HCT116 (cell line): ENCODE results near the gene CUBN. TPM values are rescaled to one million over a fixed set of nuclear protein-coding genes. Genes with fewer than 3 reads are reported as not detected.

Source experiments
- ATAC-seq: fragments of 200-7000 bp; cut with Tn5 transposase; 2 replicates; pipeline ENCODE4 v1.9.1; 2020; ENCODE audit warnings: mild to moderate bottlenecking, moderate library complexity
- BruUV-seq: library from RNA; stranded (reverse); fragments of 400-500 nt; replicated peaks from 2 replicates; lab custom pipeline; 2021; lab: Mats Ljungman, UMichigan
- CTCF ChIA-PET: fragments of 300-600 bp; sonication (Branson Sonifier 250); formaldehyde crosslinking; loops from one replicate; lab custom pipeline; 2021; ENCODE audit warnings: antibody characterized with exemption; lab: Charles Lee
- POLR2A ChIA-PET: fragments of 300-600, 350-600 bp; sonication (Branson Sonifier 250); formaldehyde crosslinking; loops from one replicate; lab custom pipeline; 2021; ENCODE audit warnings: antibody characterized with exemption; lab: Charles Lee
- RAD21 ChIA-PET, 2 experiments: fragments of 300-600 bp; sonication (Branson Sonifier 250); formaldehyde crosslinking; loops; one replicate each; lab custom pipeline; 2023; ENCODE audit warnings: low total read pairs in 2 of 2; ENCODE audit not compliant: uncharacterized antibody in 2 of 2, unreplicated experiment in 2 of 2, low non-redundant PET in 1 of 2; lab: Charles Lee
- DNase-seq: peaks from one replicate; pipeline ENCODE4 v3.0.0-alpha.2; 2010; ENCODE audit warnings: low read depth, low spot score
- H2AFZ ChIP-seq: fragments of 200-600 bp; shearing (Covaris generic), sonication (generic); 2 replicates; pipeline ENCODE4 v1.6.1; 2017; ENCODE audit warnings: low read depth, mixed run types, mixed read lengths, antibody characterized with exemption, low read length; ENCODE audit not compliant: poor library complexity, severe bottlenecking
- H3K27ac ChIP-seq: 2 replicates; pipeline ENCODE4 v1.5.1; 2012; ENCODE audit warnings: low read depth, low read length
- H3K27me3 ChIP-seq: fragments of 200-600 bp; sonication (generic); 2 replicates; pipeline ENCODE4 v1.6.1; 2016; ENCODE audit warnings: mixed run types, low read length, mixed read lengths; ENCODE audit not compliant: insufficient read depth
- H3K36me3 ChIP-seq, 2 experiments: fragments of 200-500 bp in 1 of 2; fragments of 200-600 bp in 1 of 2; sonication (Bioruptor generic) in 1 of 2; sonication (generic) in 1 of 2; 2 replicates each; pipeline versions ENCODE4 v1.5.1 to v1.6.1; 2014 to 2016; ENCODE audit warnings: low read length in 2 of 2, inconsistent platforms in 1 of 2, mixed read lengths in 1 of 2, mixed run types in 1 of 2; ENCODE audit not compliant: insufficient read depth in 2 of 2, control insufficient read depth in 1 of 2
- H3K4me1 ChIP-seq, 2 experiments: fragments of 200-600 bp in 1 of 2; sonication (generic) in 1 of 2; 2 replicates each; pipeline versions ENCODE4 v1.5.1 to v1.6.1; 2012 to 2017; ENCODE audit warnings: low read length in 2 of 2, inconsistent platforms in 1 of 2, mild to moderate bottlenecking in 1 of 2, mixed read lengths in 1 of 2, mixed run types in 1 of 2, moderate library complexity in 1 of 2; ENCODE audit not compliant: insufficient read depth in 2 of 2, control insufficient read depth in 1 of 2
- H3K4me2 ChIP-seq: fragments of 200-600 bp; sonication (generic); 2 replicates; pipeline ENCODE4 v1.6.1; 2017; ENCODE audit warnings: mixed run types, low read length, mixed read lengths
- H3K4me3 ChIP-seq, 2 experiments: fragments of 200-600 bp in 1 of 2; sonication (generic) in 1 of 2; replicated peaks in 1 of 2; 2 replicates each; pipeline ENCODE4 v1.5.1; 2011 to 2016; ENCODE audit warnings: low read length in 2 of 2, control low read depth in 1 of 2, low read depth in 1 of 2, mild to moderate bottlenecking in 1 of 2, mixed read lengths in 1 of 2, mixed run types in 1 of 2
- H3K79me2 ChIP-seq: fragments of 200-600 bp; sonication (generic); 2 replicates; pipeline ENCODE4 v1.6.1; 2017; ENCODE audit warnings: mild to moderate bottlenecking, mixed run types, low read length, moderate library complexity, mixed read lengths; ENCODE audit not compliant: insufficient read depth
- H3K9ac ChIP-seq: fragments of 200-600 bp; sonication (generic); 2 replicates; pipeline ENCODE4 v1.6.1; 2016; ENCODE audit warnings: low read length, mixed read lengths
- H3K9me2 ChIP-seq: fragments of 200-600 bp; sonication (generic), shearing (Covaris generic); 2 replicates; pipeline ENCODE4 v1.6.1; 2017; ENCODE audit warnings: mixed run types, mild to moderate bottlenecking, moderate library complexity; ENCODE audit not compliant: insufficient read depth
- H3K9me3 ChIP-seq, 2 experiments: fragments of 200-500 bp in 1 of 2; fragments of 200-600 bp in 1 of 2; sonication (Bioruptor generic) in 1 of 2; sonication (generic) in 1 of 2; 2 replicates each; pipeline ENCODE4 v1.6.1; 2014 to 2017; ENCODE audit warnings: low read length in 2 of 2, mixed read lengths in 2 of 2, inconsistent platforms in 1 of 2, low read depth in 1 of 2, mild to moderate bottlenecking in 1 of 2, mixed run types in 1 of 2, moderate library complexity in 1 of 2; ENCODE audit not compliant: control insufficient read depth in 1 of 2, insufficient read depth in 1 of 2
- H4K20me1 ChIP-seq: fragments of 200-600 bp; sonication (generic), shearing (Covaris generic); 2 replicates; pipeline ENCODE4 v1.6.1; 2017; ENCODE audit warnings: mixed run types, mild to moderate bottlenecking, moderate library complexity; ENCODE audit not compliant: insufficient read depth
- CBX3 ChIP-seq: IDR thresholded peaks from 2 replicates; pipeline ENCODE4 v1.6.1; 2012; ENCODE audit warnings: low read depth
- CEBPB ChIP-seq: IDR thresholded peaks from 2 replicates; pipeline ENCODE4 v1.6.1; 2012; ENCODE audit warnings: low read depth
- CTCF ChIP-seq, 3 experiments: fragments of 200-600 bp in 1 of 3; sonication (generic) in 1 of 3; IDR thresholded peaks in 2 of 3; conservative IDR thresholded peaks in 1 of 3; 2 replicates each; pipeline ENCODE4 v1.5.1; 2012 to 2017; ENCODE audit warnings: low read depth in 2 of 3, low read length in 2 of 3, antibody characterized with exemption in 1 of 3, borderline replicate concordance in 1 of 3, control low read depth in 1 of 3, mild to moderate bottlenecking in 1 of 3, mixed read lengths in 1 of 3, mixed run types in 1 of 3, moderate library complexity in 1 of 3; ENCODE audit not compliant: insufficient read depth in 1 of 3
- EGR1 ChIP-seq: IDR thresholded peaks from 2 replicates; pipeline ENCODE4 v1.6.1; 2012; ENCODE audit warnings: low read depth
- EZH2 ChIP-seq: fragments of 200-600 bp; sonication (generic); IDR thresholded peaks from 2 replicates; pipeline ENCODE4 v1.6.1; 2017; ENCODE audit warnings: antibody characterized with exemption, mixed run types
- EZH2phosphoT487 ChIP-seq: fragments of 200-600 bp; IDR thresholded peaks from 2 replicates; pipeline ENCODE4 v1.6.1; 2018; ENCODE audit warnings: antibody characterized with exemption, borderline replicate concordance
- FOSL1 ChIP-seq: IDR thresholded peaks from 2 replicates; pipeline ENCODE4 v1.6.1; 2012; ENCODE audit warnings: low read depth
- JUND ChIP-seq: IDR thresholded peaks from 2 replicates; pipeline ENCODE4 v1.6.1; 2012
- MAX ChIP-seq: IDR thresholded peaks from 2 replicates; pipeline ENCODE4 v1.6.1; 2012
- POLR2AphosphoS5 ChIP-seq: IDR thresholded peaks from 2 replicates; pipeline ENCODE4 v1.6.1; 2011; ENCODE audit warnings: mild to moderate bottlenecking, low read depth, low read length, moderate library complexity
- RAD21 ChIP-seq: IDR thresholded peaks from 2 replicates; pipeline ENCODE4 v1.6.1; 2012; ENCODE audit warnings: low read depth, mild to moderate bottlenecking
- REST ChIP-seq: IDR thresholded peaks from 2 replicates; pipeline ENCODE4 v1.6.1; 2012; ENCODE audit warnings: low read depth
- SIN3A ChIP-seq: IDR thresholded peaks from 2 replicates; pipeline ENCODE4 v1.6.1; 2012; ENCODE audit warnings: low read depth
- SRF ChIP-seq: IDR thresholded peaks from 2 replicates; pipeline ENCODE4 v1.6.1; 2012; ENCODE audit warnings: low read depth
- TCF7L2 ChIP-seq: IDR thresholded peaks from 2 replicates; pipeline ENCODE4 v1.7.0; 2011; ENCODE audit warnings: borderline replicate concordance, inconsistent platforms; ENCODE audit not compliant: insufficient read depth, insufficient read length; ENCODE audit errors: extremely low read depth
- YY1 ChIP-seq: IDR thresholded peaks from 2 replicates; pipeline ENCODE4 v1.6.1; 2011; ENCODE audit warnings: low read length, low read depth, moderate library complexity, mild to moderate bottlenecking; ENCODE audit not compliant: insufficient replicate concordance; ENCODE audit errors: extremely low read depth
- ZFX ChIP-seq: fragments of 450-650 bp; IDR thresholded peaks from 2 replicates; pipeline ENCODE4 v1.6.1; 2017
- ZNF274 ChIP-seq: fragments of 200-500 bp; sonication (Bioruptor generic); IDR thresholded peaks from 2 replicates; pipeline ENCODE4 v1.6.1; 2014; ENCODE audit warnings: mild to moderate bottlenecking, low read depth, low read length, inconsistent platforms
- intact Hi-C: fragments of 100-400 bp; cut with micrococcal nuclease; formaldehyde crosslinking; loops from 2 replicates; pipeline ENCODE4 v1.10.0; 2022
- total RNA-seq: library from RNA; stranded (reverse); gene quantifications from one replicate; pipeline ENCODE4 v1.2.1, GENCODE V29; 2021; ENCODE audit not compliant: unreplicated experiment
- TF ChIP-seq, protein P1 (sequence below): IDR thresholded peaks from 2 replicates; pipeline ENCODE4 v1.6.1; 2011; ENCODE audit warnings: mild to moderate bottlenecking, low read length, moderate library complexity; ENCODE audit not compliant: insufficient replicate concordance; ENCODE audit errors: extremely low read depth

CUBN gene
- total RNA-seq, 1 experiment from 2014 or later, result 1.2 TPM

- Histone ChIP-seq H3K9ac (no peak overlapping the region), H3K9me3 (no peaks in the 10 kb centered on the region), H3K4me2 (no peak overlapping the region), H3K27ac (no peak overlapping the region), H3K4me3 (no peak overlapping the region), H3K27me3 (no peaks in the 10 kb centered on the region), H2AFZ (no peak overlapping the region), H3K4me1 (no peaks in the 10 kb centered on the region), H3K79me2 (no peaks in the 10 kb centered on the region), H4K20me1 (no peaks in the 10 kb centered on the region), H3K9me2 (no peaks in the 10 kb centered on the region), H3K36me3 (no peaks in the 10 kb centered on the region)
- intact Hi-C loops, result no loop called here
- POLR2A ChIA-PET, result no interaction called here
- ATAC-seq (no peak), DNase-seq (no peak)
- CTCF ChIA-PET, result no interaction called here
- RAD21 ChIA-PET, result no interaction called here
- TF ChIP-seq TCF7L2 (no peak), YY1 (no peak), ZNF274 (no peak), ZFX (no peak), EZH2phosphoT487 (no peak), FOSL1 (no peak), CEBPB (no peak), EZH2 (no peak), SRF (no peak), CBX3 (no peak), POLR2AphosphoS5 (no peak), RAD21 (no peak), SIN3A (no peak), EGR1 (no peak), MAX (no peak), JUND (no peak), REST (no peak), CTCF (IDR thresholded peaks at IDR 0.05 in 2 of 3, conservative IDR thresholded peaks at IDR 0.05 in 1 of 3; ENCODE audit: borderline replicate concordance in 1 of 3, insufficient read depth in 1 of 3, low read depth in 2 of 3, low read length in 2 of 3) (no peak)
- TF ChIP-seq, protein P1, sequence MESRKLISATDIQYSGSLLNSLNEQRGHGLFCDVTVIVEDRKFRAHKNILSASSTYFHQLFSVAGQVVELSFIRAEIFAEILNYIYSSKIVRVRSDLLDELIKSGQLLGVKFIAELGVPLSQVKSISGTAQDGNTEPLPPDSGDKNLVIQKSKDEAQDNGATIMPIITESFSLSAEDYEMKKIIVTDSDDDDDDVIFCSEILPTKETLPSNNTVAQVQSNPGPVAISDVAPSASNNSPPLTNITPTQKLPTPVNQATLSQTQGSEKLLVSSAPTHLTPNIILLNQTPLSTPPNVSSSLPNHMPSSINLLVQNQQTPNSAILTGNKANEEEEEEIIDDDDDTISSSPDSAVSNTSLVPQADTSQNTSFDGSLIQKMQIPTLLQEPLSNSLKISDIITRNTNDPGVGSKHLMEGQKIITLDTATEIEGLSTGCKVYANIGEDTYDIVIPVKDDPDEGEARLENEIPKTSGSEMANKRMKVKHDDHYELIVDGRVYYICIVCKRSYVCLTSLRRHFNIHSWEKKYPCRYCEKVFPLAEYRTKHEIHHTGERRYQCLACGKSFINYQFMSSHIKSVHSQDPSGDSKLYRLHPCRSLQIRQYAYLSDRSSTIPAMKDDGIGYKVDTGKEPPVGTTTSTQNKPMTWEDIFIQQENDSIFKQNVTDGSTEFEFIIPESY, result no peak
- BruUV-seq, result no TSS peak
Observed at GRCh38 chr10:17157024-17157423, 27.4 kb upstream of the CUBN start.
